Measurements from ENCODE around the gene TADA2B.

TADA2B gene

DNA sequence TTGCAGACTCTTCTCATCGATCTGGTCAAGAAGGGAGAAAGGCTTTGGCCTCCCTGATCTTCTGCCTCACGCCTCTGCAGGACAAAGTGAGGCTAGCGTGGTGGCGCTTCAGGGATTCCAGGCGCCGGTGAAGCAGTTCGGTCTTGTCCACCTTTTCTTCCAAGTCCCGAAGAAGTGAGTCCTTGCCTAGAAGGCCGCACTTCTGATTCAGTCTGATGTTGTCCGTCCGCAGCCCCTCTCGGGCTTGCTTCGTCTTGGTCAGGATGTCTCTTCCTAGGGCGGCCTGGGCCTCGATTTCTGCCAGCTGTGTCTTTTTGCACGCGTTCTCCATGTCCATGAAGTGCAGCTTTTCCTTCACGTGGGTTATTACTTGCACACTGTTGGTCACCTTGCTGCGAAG lies 1.9 kb upstream of the TADA2B start:
- POLR2A ChIA-PET: no interaction called here
- no peak overlapping the region for H3K4me3 ChIP-seq (ENCODE audit: low read depth, low read length)
- TF ChIP-seq, protein P1, sequence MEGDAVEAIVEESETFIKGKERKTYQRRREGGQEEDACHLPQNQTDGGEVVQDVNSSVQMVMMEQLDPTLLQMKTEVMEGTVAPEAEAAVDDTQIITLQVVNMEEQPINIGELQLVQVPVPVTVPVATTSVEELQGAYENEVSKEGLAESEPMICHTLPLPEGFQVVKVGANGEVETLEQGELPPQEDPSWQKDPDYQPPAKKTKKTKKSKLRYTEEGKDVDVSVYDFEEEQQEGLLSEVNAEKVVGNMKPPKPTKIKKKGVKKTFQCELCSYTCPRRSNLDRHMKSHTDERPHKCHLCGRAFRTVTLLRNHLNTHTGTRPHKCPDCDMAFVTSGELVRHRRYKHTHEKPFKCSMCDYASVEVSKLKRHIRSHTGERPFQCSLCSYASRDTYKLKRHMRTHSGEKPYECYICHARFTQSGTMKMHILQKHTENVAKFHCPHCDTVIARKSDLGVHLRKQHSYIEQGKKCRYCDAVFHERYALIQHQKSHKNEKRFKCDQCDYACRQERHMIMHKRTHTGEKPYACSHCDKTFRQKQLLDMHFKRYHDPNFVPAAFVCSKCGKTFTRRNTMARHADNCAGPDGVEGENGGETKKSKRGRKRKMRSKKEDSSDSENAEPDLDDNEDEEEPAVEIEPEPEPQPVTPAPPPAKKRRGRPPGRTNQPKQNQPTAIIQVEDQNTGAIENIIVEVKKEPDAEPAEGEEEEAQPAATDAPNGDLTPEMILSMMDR (IDR thresholded peaks at IDR 0.05; ENCODE audit: insufficient read depth, low read length, missing control alignments): no peak
- CTCF ChIA-PET: interaction anchor here (0.8 to 7.1 kb wide), 5 partner anchors 11 to 324 kb away, joined by 3 to 101 read pairs (median 20); partner anchors contain the start of gene GRPEL1
- DNase-seq (ENCODE audit: low read depth, low spot score): no peak

DNA sequence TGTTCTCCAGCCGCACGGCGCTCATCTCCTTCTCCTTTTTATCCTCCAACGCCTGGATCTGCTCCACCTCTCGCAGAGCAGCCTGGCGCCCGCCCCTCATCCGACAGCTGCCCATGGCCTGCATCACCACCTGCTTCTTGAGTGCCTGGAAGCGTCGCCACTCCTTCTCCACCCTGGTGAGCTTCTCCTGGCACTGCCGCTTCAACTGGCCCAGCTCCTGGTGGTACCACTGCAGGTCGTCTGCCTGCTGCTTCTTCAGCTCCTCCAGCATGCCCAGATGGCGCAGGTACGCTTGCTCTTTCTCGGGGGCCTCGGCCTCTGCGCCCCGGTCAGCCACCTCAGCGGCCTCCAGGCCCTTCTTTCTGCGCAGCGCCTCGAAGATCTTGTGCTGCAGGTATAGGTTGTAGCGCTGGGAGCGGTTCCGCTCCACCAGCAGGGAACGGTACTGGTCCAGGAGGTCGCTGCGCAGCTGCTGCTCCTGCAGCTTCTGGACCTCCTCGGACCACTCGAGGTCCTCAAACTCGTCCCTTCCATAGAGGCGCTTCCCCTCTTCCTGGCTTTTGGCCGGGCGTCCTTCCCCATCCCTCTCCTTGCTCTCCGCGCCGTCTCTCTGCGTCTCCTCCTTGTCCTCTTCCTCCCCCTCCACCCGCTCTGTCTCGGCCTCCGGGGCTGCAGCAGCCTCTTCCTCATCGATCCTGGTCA lies 1.2 kb upstream of the TADA2B start:
- ChIA-PET CTCF (interaction anchor here (0.9 to 7.1 kb wide), 13 partner anchors 7 to 324 kb away, joined by 3 to 101 read pairs (median 11); partner anchors contain the start of gene GRPEL1), POLR2A (interaction anchor here (1.3 to 1.7 kb wide), 2 partner anchors 26 to 133 kb away, joined by 6 to 8 read pairs; partner anchors contain the start of genes GRPEL1 and TBC1D14)
- TF ChIP-seq, protein P1 (IDR thresholded peaks at IDR 0.05; ENCODE audit: insufficient read depth, low read length, missing control alignments): no peak
- H3K4me3 ChIP-seq (ENCODE audit: low read depth, low read length): peak overlapping the region; percentile 80
- DNase-seq (ENCODE audit: low read depth, low spot score): no peak

DNA sequence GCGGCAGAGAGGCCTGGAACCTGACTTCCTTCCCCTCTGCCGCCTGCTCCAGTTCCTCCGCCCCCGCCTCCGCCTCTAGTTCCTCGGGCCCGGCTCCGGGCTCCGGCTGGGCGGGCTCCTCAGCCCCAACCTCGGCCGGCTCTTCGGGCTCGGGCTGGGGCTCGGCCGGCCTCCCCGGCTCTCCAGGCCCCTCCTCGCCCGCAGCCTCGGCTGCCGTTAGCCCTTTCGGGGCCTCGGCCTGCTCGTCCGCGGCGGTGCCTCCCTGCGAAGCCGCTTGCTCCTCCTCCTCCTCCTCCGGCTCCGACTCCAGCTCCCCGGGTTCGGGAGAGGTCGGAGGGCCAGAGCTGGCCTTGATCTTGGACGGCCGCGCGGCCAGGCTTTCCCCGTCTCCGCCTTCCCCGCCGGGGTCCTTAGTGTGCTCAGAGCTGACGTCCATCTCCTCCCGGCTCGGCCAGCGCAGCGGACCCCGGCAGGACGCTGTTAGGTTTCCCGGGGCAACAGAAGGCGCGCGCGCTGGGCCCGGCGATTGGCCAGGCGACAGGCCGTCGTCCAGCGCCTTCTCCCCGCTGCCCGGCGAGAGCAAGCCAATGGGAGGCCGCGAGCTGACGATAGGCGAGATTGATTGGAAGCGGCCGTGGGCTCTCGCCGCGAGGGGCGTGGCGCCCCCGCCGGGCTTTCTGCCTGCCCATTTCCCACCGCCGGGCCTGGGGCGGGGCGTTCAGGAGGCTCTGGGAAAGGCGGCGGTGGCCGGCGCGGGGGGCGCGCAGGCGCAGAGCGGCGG lies 479 bp upstream of the TADA2B start:
- POLR2A ChIA-PET: interaction anchor here (0.6 to 1.7 kb wide), 5 partner anchors 10 to 281 kb away, joined by 3 to 8 read pairs (median 5); partner anchors contain the start of genes GRPEL1 and TBC1D14
- TF ChIP-seq, protein P1 (IDR thresholded peaks at IDR 0.05; ENCODE audit: insufficient read depth, low read length, missing control alignments): no peak
- peak; percentile 74 for DNase-seq (ENCODE audit: low read depth, low spot score)
- H3K4me3 ChIP-seq (ENCODE audit: low read depth, low read length): peak overlapping the region; percentile 80
- CTCF ChIA-PET: interaction anchor here (0.5 to 7.1 kb wide), 33 partner anchors 8 to 327 kb away, joined by 3 to 101 read pairs (median 4); partner anchors contain the start of genes BLOC1S4, GRPEL1 and TBC1D14

DNA sequence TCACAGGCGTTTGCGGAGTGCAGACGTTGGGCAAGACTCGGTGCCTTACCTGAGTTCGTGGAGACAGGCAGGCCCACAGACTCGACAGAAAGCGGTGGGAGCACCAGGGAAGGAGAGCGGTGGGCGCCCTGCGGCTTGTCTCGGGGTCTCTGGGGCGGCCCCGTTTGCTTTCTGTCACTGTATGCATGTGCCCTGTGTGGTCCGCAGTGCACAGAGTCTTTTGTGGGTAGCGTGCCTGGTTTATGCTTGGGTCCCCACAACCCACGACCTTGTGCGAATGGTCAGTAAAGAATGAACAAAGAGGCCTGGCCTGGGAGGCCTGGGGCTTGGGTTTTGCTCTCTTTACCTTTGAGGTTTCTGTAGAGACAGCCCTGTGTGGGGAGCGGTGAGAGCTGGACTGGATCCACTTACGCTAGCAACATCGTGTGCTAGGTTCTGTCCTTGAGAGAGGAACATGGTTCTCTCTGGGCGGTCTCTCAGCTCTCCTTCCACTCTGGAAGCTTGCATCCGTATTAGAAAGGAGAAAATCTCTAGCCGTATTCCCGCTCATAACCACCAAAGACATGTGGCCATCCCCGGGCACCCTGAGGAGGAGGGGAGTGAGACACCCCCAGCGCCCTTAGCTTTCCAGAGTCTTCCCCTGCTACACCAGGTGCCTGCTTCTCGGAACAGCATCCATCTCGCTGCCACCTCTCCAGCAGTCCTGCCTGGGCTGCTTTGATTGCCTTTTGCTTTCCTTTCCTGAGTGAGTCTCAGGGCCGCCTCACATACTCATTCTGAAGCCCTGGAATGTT lies 1.2 kb downstream of the TADA2B start:
- ChIA-PET POLR2A (interaction anchor here (1.1 to 1.6 kb wide), 2 partner anchors 8 to 11 kb away, joined by 3 to 5 read pairs; no protein-coding TSS in a partner anchor), CTCF (interaction anchor here (1.2 to 7.1 kb wide), 13 partner anchors 8 to 327 kb away, joined by 3 to 101 read pairs (median 9); partner anchors contain the start of genes GRPEL1 and TBC1D14)
- no peak for DNase-seq (ENCODE audit: low read depth, low spot score)
- TF ChIP-seq, protein P1 (IDR thresholded peaks at IDR 0.05; ENCODE audit: insufficient read depth, low read length, missing control alignments): no peak
- peak overlapping the region; percentile 75 for H3K4me3 ChIP-seq (ENCODE audit: low read depth, low read length)

DNA sequence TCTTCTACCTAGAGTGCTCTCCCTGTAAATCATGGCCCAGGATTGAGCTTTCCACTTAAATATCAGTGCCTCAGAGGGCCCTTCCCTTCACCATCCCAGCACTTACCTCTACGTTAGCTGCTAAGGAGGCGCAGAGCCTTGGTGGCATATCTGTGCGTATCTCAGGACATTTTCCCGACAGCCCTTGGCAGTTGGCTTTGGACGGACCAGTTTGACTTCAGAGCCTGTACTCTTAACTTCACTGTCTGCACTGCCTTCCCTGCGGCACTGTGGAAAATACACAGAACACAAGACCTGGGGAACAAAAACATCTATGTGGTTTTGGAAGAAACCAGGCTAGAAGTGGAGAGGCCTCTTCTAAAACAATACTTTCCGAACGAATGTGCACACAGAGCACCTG lies 2.4 kb downstream of the TADA2B start:
- TF ChIP-seq, protein P1 (IDR thresholded peaks at IDR 0.05; ENCODE audit: insufficient read depth, low read length, missing control alignments): no peak
- CTCF ChIA-PET: interaction anchor here (0.7 to 7.1 kb wide), 7 partner anchors 12 to 72 kb away, joined by 3 to 101 read pairs (median 18); partner anchors contain the start of gene GRPEL1
- POLR2A ChIA-PET: interaction anchor here (1.2 kb wide), 1 partner anchor 13 kb away, joined by 3 read pairs; no protein-coding TSS in a partner anchor
- DNase-seq (ENCODE audit: low read depth, low spot score): no peak
- H3K4me3 ChIP-seq (ENCODE audit: low read depth, low read length): no peak overlapping the region
